Liver (tissue), 9 donors: ENCODE results near the gene KIF4A. TPM values are rescaled to one million over a fixed set of nuclear protein-coding genes. Genes with fewer than 3 reads are reported as not detected.

ENCODE experiments used
- DNase-seq: peaks from one replicate; pipeline ENCODE4 v3.0.0-alpha.2; 2017; ENCODE audit warnings: low spot score
- H3K27ac ChIP-seq, 2 donors: one replicate each; pipeline ENCODE4 v1.7.0; 2013; ENCODE audit warnings: inconsistent platforms in 2 of 2, low read length in 2 of 2, control low read depth in 1 of 2, low read depth in 1 of 2, mild to moderate bottlenecking in 1 of 2
- H3K27me3 ChIP-seq, 4 donors: one replicate each; pipeline versions ENCODE4 v1.6.1 to v1.7.0; 2013; ENCODE audit warnings: low read length in 3 of 4, inconsistent platforms in 1 of 4, mild to moderate bottlenecking in 1 of 4, moderate library complexity in 1 of 4; ENCODE audit not compliant: control insufficient read depth in 4 of 4, insufficient read depth in 4 of 4
- H3K36me3 ChIP-seq, 4 donors: one replicate each; pipeline versions ENCODE4 v1.6.1 to v1.7.0; 2013; ENCODE audit warnings: low read length in 3 of 4, mild to moderate bottlenecking in 3 of 4, low read depth in 1 of 4, moderate library complexity in 1 of 4; ENCODE audit not compliant: control insufficient read depth in 4 of 4, insufficient read depth in 3 of 4
- H3K4me1 ChIP-seq, 4 donors: one replicate each; pipeline versions ENCODE4 v1.6.1 to v1.7.0; 2013; ENCODE audit warnings: low read length in 3 of 4, mild to moderate bottlenecking in 3 of 4, moderate library complexity in 1 of 4; ENCODE audit not compliant: control insufficient read depth in 4 of 4, insufficient read depth in 4 of 4
- H3K4me3 ChIP-seq, 3 donors: one replicate each; pipeline versions ENCODE4 v1.6.1 to v1.7.0; 2013; ENCODE audit warnings: low read length in 3 of 3, control low read depth in 1 of 3, low read depth in 1 of 3, mild to moderate bottlenecking in 1 of 3
- H3K9ac ChIP-seq, 2 donors: one replicate each; pipeline ENCODE4 v1.7.0; 2013; ENCODE audit warnings: low read length in 2 of 2, mild to moderate bottlenecking in 2 of 2, moderate library complexity in 2 of 2, control low read depth in 1 of 2, low read depth in 1 of 2
- H3K9me3 ChIP-seq, 4 donors: one replicate each; pipeline versions ENCODE4 v1.6.1 to v1.7.0; 2013; ENCODE audit warnings: low read length in 3 of 4; ENCODE audit not compliant: control insufficient read depth in 4 of 4
- ATF3 ChIP-seq: IDR thresholded peaks from 2 replicates; pipeline ENCODE4 v1.6.1; 2016; ENCODE audit warnings: antibody characterized with exemption
- EGR1 ChIP-seq, 2 donors: IDR thresholded peaks; 2 replicates each; pipeline ENCODE4 v1.6.1; 2016 to 2018; ENCODE audit warnings: antibody characterized with exemption in 2 of 2, low read depth in 2 of 2
- FOXA1 ChIP-seq: IDR thresholded peaks from 2 replicates; pipeline ENCODE4 v1.6.1; 2016; ENCODE audit warnings: antibody characterized with exemption
- FOXA2 ChIP-seq: IDR thresholded peaks from 2 replicates; pipeline ENCODE4 v1.6.1; 2016; ENCODE audit warnings: antibody characterized with exemption
- GABPA ChIP-seq, 2 donors: IDR thresholded peaks in 1 of 2; conservative IDR thresholded peaks in 1 of 2; 2 replicates each; pipeline ENCODE4 v1.6.1; 2016; ENCODE audit warnings: antibody characterized with exemption in 2 of 2, mild to moderate bottlenecking in 1 of 2, moderate library complexity in 1 of 2
- HNF4A ChIP-seq, 2 donors: conservative IDR thresholded peaks; 2 replicates each; pipeline ENCODE4 v1.6.1; 2016; ENCODE audit warnings: antibody characterized with exemption in 2 of 2, mild to moderate bottlenecking in 2 of 2
- JUND ChIP-seq, 2 donors: IDR thresholded peaks; 2 replicates each; pipeline ENCODE4 v1.6.1; 2016; ENCODE audit warnings: antibody characterized with exemption in 2 of 2
- RAD21 ChIP-seq, 2 donors: IDR thresholded peaks; 2 replicates each; pipeline ENCODE4 v1.6.1; 2016; ENCODE audit warnings: antibody characterized with exemption in 2 of 2, mild to moderate bottlenecking in 2 of 2
- RXRA ChIP-seq, 2 donors: IDR thresholded peaks; 2 replicates each; pipeline ENCODE4 v1.6.1; 2017 to 2018; ENCODE audit warnings: antibody characterized with exemption in 2 of 2, mild to moderate bottlenecking in 1 of 2
- SP1 ChIP-seq: IDR thresholded peaks from 2 replicates; pipeline ENCODE4 v1.6.1; 2018; ENCODE audit warnings: antibody characterized with exemption, mild to moderate bottlenecking
- TAF1 ChIP-seq: conservative IDR thresholded peaks from 2 replicates; pipeline ENCODE4 v1.6.1; 2016; ENCODE audit warnings: antibody characterized with exemption, mild to moderate bottlenecking
- YY1 ChIP-seq: IDR thresholded peaks from 2 replicates; pipeline ENCODE4 v1.6.1; 2016; ENCODE audit warnings: antibody characterized with exemption, mild to moderate bottlenecking
- WGBS: extraction: QIAGEN DNeasy Blood & Tissue Kit; methylation state at CpG from one replicate; pipeline ENCODE4 v1.1.7; 2013; 5-methylcytosine and 5-hydroxymethylcytosine counted together
- polyA plus RNA-seq, 2 donors: library from polyadenylated mRNA; stranded (reverse) in 1 of 2; unstranded in 1 of 2; fragments of 200-250 nt in 1 of 2; fragments of >200 nt in 1 of 2; fragmentation: Nextera tagmentation in 1 of 2; extraction: Ambion mirVana in 1 of 2; gene quantifications; one replicate each; pipeline versions ENCODE4 v1.2.1 to v1.2.3, GENCODE V29; 2013 to 2015
- total RNA-seq, 2 donors: library from RNA; depleted of rRNA; stranded (reverse); fragments of >200 nt; gene quantifications; one replicate each; pipeline ENCODE4 v1.2.3, GENCODE V29; 2014
- TF ChIP-seq, protein P1 (sequence below): fragments of 150-350 bp; IDR thresholded peaks from 2 replicates; pipeline ENCODE4 v1.5.1; 2017; ENCODE audit warnings: improper control_type of control experiment, low read depth, low read length; ENCODE audit not compliant: missing input control
- TF ChIP-seq, protein P2 (sequence below): IDR thresholded peaks from 2 replicates; pipeline ENCODE4 v1.6.1; 2016; ENCODE audit warnings: antibody characterized with exemption, mild to moderate bottlenecking
- TF ChIP-seq, protein P3 (sequence below): IDR thresholded peaks from 2 replicates; pipeline ENCODE4 v1.6.1; 2016; ENCODE audit warnings: antibody characterized with exemption
- donor health status: healthy.
- donor health status: healthy.
- donor health status: healthy.
- donor health status: healthy.
- donor health status: healthy.

Gene KIF4A
- total and polyA plus RNA-seq, 4 donors, result under 0.01 to 17.3 (median 0.50) TPM

DNA sequence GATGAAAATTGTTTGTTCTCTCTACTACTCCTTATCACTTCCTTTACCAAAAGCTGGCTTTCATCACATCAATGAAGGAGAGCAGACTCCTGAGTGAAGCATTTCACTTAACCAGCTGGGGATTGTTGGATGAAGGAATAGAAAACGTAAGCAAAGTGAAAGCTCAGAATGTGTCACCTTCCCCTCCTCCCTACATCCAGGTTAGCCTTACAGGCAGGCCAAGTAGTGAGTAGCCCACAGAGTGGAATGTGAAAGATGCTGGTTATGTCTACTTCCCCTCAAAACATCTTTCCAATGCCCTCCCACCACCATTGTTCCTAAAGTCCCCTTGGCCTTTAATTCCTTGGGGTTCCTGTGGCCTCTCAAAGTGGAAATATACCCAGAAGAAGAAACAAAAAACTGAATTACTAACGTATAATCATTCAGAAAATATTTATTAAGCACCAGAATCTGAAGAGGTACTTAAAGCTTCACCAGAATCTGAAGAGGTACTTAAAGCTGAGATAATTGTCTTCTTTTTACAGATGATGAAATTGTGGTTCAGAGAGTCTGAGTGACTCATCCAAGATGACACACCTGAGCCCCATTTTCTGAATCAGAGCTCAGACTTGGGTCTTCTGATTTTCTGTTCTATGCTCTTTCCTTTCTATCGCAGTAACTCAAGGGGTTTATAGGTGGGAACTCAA is 36.4 kb upstream of the KIF4A start (continued):
- no peak for TF ChIP-seq FOXA2
- TF ChIP-seq, protein P1, sequence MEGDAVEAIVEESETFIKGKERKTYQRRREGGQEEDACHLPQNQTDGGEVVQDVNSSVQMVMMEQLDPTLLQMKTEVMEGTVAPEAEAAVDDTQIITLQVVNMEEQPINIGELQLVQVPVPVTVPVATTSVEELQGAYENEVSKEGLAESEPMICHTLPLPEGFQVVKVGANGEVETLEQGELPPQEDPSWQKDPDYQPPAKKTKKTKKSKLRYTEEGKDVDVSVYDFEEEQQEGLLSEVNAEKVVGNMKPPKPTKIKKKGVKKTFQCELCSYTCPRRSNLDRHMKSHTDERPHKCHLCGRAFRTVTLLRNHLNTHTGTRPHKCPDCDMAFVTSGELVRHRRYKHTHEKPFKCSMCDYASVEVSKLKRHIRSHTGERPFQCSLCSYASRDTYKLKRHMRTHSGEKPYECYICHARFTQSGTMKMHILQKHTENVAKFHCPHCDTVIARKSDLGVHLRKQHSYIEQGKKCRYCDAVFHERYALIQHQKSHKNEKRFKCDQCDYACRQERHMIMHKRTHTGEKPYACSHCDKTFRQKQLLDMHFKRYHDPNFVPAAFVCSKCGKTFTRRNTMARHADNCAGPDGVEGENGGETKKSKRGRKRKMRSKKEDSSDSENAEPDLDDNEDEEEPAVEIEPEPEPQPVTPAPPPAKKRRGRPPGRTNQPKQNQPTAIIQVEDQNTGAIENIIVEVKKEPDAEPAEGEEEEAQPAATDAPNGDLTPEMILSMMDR, result no peak

GRCh38 chrX:70254063-70254400 is 35.9 kb upstream of the KIF4A start:
- no peaks in the 10 kb centered on the region for H3K4me1 ChIP-seq
- H3K9ac ChIP-seq, result no peak overlapping the region
- no peaks in the 10 kb centered on the region for H3K9me3 ChIP-seq
- 89% methylated on average over 1 of the region's 1 CpG for WGBS
- H3K27me3 ChIP-seq, result no peaks in the 10 kb centered on the region
- no peak overlapping the region for H3K4me3 ChIP-seq
- no peak overlapping the region for H3K27ac ChIP-seq
- no peaks in the 10 kb centered on the region for H3K36me3 ChIP-seq
- no peak for TF ChIP-seq GABPA (IDR thresholded peaks at IDR 0.05 in 1 of 2, conservative IDR thresholded peaks at IDR 0.05 in 1 of 2)
- TF ChIP-seq ATF3, result no peak
- DNase-seq, result no peak

DNA sequence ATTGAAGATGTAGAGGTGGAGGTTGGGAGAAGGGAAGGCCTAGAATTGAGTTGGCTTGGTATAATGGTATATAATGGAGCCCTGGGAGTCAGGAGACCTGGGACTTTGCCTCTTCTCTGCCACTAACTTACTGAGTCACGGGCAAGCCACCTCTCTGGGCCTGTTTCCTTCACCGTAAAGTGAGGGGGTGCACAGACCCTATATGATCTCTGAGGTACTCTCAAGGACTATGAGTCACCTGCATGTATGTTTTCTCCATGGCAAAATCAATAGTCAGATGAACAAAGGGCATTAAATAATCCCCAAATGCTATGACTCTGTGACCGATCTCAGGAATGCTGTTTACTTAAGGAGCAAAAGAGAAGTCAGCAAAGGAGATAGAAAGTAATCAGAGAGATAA is 35.0 kb upstream of the KIF4A start:
- Histone ChIP-seq H3K4me3 (no peak overlapping the region), H3K36me3 (no peaks in the 10 kb centered on the region), H3K27ac (no peak overlapping the region), H3K9me3 (no peaks in the 10 kb centered on the region), H3K9ac (no peak overlapping the region), H3K4me1 (no peaks in the 10 kb centered on the region), H3K27me3 (no peaks in the 10 kb centered on the region)
- TF ChIP-seq FOXA1, result no peak
- no peak for TF ChIP-seq TAF1
- TF ChIP-seq YY1, result no peak
- no peak for TF ChIP-seq RAD21 (IDR thresholded peaks at IDR 0.05)
- no peak for TF ChIP-seq RXRA (IDR thresholded peaks at IDR 0.05)
- TF ChIP-seq, protein P2, sequence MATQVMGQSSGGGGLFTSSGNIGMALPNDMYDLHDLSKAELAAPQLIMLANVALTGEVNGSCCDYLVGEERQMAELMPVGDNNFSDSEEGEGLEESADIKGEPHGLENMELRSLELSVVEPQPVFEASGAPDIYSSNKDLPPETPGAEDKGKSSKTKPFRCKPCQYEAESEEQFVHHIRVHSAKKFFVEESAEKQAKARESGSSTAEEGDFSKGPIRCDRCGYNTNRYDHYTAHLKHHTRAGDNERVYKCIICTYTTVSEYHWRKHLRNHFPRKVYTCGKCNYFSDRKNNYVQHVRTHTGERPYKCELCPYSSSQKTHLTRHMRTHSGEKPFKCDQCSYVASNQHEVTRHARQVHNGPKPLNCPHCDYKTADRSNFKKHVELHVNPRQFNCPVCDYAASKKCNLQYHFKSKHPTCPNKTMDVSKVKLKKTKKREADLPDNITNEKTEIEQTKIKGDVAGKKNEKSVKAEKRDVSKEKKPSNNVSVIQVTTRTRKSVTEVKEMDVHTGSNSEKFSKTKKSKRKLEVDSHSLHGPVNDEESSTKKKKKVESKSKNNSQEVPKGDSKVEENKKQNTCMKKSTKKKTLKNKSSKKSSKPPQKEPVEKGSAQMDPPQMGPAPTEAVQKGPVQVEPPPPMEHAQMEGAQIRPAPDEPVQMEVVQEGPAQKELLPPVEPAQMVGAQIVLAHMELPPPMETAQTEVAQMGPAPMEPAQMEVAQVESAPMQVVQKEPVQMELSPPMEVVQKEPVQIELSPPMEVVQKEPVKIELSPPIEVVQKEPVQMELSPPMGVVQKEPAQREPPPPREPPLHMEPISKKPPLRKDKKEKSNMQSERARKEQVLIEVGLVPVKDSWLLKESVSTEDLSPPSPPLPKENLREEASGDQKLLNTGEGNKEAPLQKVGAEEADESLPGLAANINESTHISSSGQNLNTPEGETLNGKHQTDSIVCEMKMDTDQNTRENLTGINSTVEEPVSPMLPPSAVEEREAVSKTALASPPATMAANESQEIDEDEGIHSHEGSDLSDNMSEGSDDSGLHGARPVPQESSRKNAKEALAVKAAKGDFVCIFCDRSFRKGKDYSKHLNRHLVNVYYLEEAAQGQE, result no peak
- TF ChIP-seq, protein P3, sequence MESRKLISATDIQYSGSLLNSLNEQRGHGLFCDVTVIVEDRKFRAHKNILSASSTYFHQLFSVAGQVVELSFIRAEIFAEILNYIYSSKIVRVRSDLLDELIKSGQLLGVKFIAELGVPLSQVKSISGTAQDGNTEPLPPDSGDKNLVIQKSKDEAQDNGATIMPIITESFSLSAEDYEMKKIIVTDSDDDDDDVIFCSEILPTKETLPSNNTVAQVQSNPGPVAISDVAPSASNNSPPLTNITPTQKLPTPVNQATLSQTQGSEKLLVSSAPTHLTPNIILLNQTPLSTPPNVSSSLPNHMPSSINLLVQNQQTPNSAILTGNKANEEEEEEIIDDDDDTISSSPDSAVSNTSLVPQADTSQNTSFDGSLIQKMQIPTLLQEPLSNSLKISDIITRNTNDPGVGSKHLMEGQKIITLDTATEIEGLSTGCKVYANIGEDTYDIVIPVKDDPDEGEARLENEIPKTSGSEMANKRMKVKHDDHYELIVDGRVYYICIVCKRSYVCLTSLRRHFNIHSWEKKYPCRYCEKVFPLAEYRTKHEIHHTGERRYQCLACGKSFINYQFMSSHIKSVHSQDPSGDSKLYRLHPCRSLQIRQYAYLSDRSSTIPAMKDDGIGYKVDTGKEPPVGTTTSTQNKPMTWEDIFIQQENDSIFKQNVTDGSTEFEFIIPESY, result no peak
- TF ChIP-seq SP1, result no peak
- TF ChIP-seq HNF4A (conservative IDR thresholded peaks at IDR 0.05), result no peak
- no peak for TF ChIP-seq JUND (IDR thresholded peaks at IDR 0.05)
- TF ChIP-seq FOXA2, result no peak
- TF ChIP-seq EGR1 (IDR thresholded peaks at IDR 0.05; ENCODE audit: low read depth in 2 of 2), result no peak
- WGBS, result 99% methylated on average over 3 of the region's 3 CpGs
- no peak for DNase-seq
